Epidermal melanocyte (primary cell): ENCODE measurements around the gene LMF1.

ENCODE experiments used
- DNase-seq: peaks from one replicate; pipeline ENCODE4 v3.0.0; 2011; ENCODE audit warnings: low spot score; ENCODE audit not compliant: insufficient read length

The LMF1 gene

DNA sequence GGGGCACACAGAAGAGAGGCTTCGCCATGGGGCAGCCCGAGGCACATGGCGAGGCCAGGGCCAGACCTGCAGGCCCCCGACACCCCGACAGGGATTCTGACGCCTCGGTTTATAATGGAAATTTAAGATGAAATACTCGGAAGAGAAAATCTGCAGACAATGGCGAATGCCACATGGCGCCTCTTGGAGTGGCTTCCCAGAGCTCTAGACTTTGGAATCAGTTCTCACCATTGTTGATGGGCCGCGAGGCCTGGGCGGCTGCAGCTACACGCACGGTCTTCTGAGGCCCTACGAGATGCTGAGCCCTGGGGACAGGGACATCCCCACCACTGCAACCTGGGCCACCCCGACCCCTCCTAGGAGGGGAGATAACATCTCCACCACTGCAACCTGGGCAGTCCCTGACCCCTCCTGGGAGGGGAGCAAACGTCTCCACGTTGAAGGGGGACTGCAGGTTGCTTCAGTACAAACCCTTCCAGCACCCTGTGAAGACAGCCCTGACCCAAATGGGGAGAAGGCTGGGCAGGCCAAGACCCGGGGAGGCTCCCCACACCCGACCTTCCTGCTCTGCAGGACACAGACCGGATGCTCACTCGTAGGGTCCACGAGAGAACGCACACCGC is 56.9 kb downstream of the LMF1 start:
- DNase-seq, result no peak

DNA sequence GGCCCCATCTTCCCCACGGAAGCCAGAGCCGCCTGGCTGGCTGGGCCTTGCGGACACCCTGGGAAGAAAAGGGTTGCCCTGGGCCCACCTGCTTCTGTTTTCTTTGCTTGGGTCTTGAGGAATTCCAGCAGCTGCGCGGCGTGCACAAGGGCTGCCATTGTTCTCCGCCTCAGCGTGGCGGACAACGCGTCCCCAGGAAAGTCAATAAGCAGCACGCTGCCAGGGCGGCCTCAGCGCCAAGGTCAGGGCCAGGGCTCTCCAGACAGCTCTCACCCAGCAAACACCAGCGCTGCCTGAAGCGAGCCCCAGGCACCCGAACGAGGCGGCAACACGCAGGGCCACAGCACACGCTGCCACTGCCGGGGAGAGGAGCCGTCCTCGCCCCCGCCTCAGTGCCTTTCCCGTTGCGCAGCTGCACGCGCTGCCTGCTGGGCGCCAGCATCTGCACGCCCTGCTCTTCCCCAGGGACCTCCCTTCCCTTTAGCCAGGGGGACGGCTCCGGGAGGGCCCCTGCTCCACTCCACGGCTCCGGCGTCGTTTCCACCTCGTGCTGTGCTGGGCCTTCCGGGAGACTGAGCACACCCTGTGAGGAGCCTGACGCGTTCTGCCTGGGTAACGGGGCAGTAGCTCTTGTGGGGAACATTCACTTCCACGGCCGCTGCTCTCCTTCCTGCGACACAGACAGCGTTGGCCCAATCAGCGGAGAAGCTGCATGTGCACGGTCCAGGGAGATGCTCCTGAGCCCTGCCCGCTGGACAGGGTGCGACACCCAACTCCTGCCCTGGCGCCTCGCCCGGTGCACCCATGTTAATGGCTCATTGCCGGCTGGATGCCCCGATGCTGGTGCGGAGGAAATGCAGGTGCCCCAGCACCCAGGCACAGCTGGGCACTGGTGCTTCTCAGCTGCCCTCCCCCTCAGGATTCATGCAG is 57.8 kb downstream of the LMF1 start:
- no peak for DNase-seq

DNA sequence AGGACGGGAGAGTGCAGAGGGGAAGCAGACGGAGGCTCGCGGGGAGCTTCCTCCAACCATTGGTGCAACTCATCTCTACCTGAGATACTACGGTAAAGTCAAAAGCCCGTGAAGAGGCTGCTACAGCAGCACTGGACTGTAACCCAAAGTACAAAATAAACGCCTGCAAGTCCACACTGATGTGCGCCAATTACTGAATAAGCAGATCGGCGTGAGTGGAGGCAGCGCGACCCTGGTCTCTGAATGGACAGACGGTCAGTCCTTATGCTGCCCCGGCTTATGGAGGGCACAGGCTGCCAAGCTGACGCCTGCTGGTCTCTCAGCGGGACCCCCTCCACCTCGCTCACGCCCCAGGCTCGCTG is 58.5 kb downstream of the LMF1 start:
- no peak for DNase-seq

GRCh38 chr16:911604-912321 is 59.0 kb downstream of the LMF1 start:
- DNase-seq, result no peak

GRCh38 chr16:911101-911500 is 59.7 kb downstream of the LMF1 start:
- no peak for DNase-seq

DNA sequence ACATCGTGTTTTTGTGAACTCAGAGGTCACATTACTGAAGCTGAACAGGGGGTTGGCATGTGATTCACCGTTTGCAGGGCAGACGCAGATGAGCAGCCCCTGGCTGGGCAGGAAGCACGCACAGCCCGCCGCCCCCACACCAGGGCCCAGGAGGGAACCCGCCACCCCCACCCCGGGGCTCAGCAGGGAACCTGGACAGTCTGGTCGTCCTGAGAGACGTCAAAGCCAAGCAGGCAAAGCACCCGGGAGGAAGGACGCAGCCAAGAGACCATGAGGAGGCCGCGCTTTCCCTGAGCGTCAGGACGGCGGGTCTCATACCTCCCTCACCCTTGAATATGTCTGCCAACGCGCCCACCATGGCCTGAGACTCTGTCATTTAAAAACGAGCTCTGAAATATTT is 60.6 kb downstream of the LMF1 start:
- DNase-seq, result no peak

GRCh38 chr16:909281-910000 is 61.3 kb downstream of the LMF1 start:
- no peak for DNase-seq

DNA sequence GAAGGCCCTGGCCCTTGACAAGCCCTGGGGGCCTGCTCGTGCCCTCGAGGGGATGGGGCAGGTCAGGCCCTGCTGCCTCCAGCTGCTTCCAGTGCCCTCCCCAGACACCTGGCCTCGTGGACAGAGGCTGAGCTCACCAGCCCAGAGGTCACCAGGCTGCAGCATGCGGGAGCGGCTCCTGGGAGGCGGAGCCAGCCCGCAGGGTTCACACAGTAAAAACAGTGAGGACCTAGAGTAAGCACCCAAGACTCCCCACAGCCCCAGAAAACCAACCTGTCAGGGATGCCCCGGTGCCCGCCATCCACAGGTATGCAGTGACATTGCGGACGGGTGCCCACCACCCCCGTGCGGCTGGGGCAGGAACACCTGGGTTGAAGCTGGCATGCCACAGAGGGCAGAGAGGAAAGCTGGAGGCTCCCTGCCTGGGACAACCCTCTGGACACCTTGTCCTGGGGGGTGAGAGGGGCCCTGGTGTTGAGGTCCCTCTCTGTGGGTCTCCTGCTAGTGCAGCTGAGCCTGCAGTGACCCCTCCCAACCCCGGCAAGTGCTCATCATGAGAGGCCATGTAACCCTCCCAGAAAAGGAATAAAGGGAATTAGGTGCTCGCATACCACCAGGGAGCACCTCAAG is 62.1 kb downstream of the LMF1 start:
- DNase-seq, result no peak

DNA sequence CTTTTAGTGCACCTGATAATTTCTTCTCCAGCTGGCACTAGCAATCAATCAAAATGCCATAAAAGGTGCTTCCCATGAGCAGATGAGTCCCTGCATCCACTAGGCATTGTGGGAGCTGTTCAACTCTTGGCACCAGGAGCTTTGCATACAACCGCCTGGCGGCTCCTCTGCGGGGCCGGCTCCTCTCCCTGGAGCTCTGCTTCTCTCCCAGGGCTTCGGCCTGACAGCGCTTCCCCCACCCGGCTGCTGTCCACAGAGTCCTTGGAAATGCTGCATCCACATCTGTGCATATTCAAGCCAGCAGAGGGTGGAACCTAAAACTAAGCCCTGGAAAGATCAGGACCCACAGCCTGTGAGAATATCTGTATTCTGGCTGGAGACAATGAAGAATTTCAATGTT is 62.9 kb downstream of the LMF1 start:
- no peak for DNase-seq

- DNase-seq, result no peak
Measured at GRCh38 chr16:907361-907760, 63.4 kb downstream of the LMF1 start.

DNA sequence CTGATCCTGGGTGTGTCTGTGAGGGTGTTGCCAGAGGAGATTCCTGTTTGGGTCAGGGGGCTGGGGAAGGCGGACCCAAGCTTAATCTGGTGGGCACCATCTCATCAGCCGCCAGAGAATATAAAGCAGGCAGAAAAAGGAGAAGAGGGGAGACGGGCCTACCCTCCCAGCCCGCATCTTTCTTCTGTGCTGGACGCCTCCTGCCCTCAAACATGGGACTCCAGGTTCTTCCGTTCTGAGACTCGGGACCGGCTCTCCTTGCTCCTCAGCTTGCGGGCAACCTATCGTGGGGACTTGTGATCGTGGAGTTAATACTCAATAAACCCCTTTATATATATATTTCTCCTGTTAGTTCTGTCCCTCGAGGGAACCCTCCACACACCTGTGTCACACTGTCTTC is 64.5 kb downstream of the LMF1 start:
- no peak for DNase-seq

- DNase-seq, result no peak
Measured at GRCh38 chr16:901715-902601, 68.8 kb downstream of the LMF1 start.

GRCh38 chr16:901149-901548 is 69.6 kb downstream of the LMF1 start:
- no peak for DNase-seq

- DNase-seq, result no peak
Measured at GRCh38 chr16:900211-900610, 70.6 kb downstream of the LMF1 start.

DNA sequence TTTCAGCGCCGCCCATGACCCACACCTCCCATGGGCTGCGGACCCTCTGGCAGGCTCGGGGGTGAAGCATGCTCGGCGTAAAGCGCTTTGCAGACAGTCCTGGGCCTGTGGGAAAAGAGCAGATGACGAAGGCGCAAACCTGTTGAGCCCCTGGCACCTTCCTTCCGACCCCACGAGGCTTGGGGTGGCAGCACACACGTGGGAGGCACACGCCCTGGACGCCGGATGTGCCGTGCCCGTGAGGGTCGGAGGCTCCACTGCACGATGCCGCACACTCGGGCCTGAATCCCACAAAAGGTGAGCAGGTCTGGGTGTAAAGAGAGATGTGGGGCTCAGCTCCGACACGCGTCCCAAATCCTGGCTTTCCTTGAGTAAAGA is 71.1 kb downstream of the LMF1 start:
- DNase-seq, result no peak

GRCh38 chr16:898761-899682 is 71.8 kb downstream of the LMF1 start:
- no peak for DNase-seq

DNA sequence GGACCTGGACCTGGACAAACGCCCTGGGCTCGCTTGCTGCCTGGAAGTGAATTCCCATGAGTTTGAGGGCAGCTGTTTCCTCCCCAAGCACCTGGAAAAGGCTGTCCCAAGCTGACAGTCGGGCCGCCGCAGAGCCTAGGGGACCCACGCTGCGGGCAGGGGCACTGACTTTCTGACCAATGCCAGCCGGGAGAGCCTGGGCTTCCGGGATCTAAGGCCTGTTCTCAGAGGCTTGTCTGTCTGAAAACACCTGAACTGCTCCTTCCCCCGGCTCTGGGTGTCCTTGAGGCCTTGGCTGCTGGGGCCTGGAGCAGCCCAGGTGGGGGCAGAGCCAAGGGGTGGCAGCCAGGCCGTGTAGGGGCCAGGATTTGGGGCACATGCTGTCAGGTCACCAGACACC is 72.6 kb downstream of the LMF1 start:
- no peak for DNase-seq

DNA sequence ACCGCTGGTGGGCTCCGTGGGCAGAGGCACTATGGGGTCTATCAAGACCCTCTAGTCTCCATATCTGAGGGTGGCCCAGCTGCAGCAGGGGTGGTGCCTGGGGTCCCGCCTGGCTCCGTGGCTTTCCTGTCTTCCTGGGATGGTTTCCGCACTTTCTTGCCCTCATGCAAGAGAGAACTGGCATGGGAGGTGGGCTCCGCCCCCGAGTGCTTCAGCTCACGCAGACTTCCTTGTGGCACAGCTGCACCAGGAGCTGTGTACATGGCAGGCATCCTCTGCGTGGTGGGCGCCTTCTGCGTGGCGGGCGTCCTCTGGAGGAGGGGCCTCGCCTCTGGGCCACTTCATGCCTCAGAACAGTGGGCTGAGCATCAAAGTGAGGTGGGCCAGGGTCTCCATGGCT is 73.1 kb downstream of the LMF1 start:
- no peak for DNase-seq

DNA sequence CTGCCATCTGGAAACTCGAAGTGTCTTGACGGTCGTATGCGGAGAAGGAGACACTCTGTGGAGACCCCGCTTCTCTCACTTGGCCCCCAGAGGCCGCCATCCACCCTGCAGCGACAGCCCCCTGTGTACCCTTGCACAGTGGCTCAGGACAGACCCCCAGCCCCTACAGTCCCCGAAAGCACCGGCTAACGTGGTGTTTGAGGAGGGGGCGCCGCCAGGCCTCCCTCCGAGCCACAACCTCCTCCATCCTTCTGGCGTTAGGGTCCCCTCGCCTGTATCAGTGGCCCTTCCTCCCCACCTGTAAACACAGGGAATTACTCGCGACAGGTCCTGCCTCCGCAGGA is 73.6 kb downstream of the LMF1 start:
- no peak for DNase-seq
